Activated T-helper 1 cell treated with anti-CD3 and anti-CD28 coated beads, Interleukin-12 subunit alpha, Interleukin-12 subunit beta, Interleukin-2, Interleukin-4 antibody, amounts not matched to agents 30 ng/mL and 10 ng/mL and 1 ng/mL, durations not matched to agents 14 hours and 24 hours and 36 hours (primary cell): Measurements from ENCODE around the gene TTC32. TPM values are rescaled to one million over a fixed set of nuclear protein-coding genes. Genes with fewer than 3 reads are reported as not detected.
A peak's percentile ranks its signal among the peaks of the same experiment; 100 is the strongest.
"Not testable (repeated sequence)": the region's sequence is repeated elsewhere in the genome, so short reads cannot be mapped to it uniquely, and the experiment has no call there.

Experiments used
- DNase-seq: peaks from one replicate; pipeline ENCODE4 v3.0.0; 2021; ENCODE audit warnings: low spot score
- H3K27ac Mint-ChIP-seq: one replicate; pipeline ENCODE4 v1.8.0; 2021; ENCODE audit warnings: mild to moderate bottlenecking, mixed read lengths
- H3K27me3 Mint-ChIP-seq: one replicate; pipeline ENCODE4 v1.8.0; 2022; ENCODE audit warnings: mild to moderate bottlenecking, moderate library complexity, mixed read lengths; ENCODE audit not compliant: insufficient read depth
- H3K36me3 Mint-ChIP-seq: one replicate; pipeline ENCODE4 v1.8.0; 2021; ENCODE audit warnings: low read depth, mixed read lengths
- H3K4me1 Mint-ChIP-seq: one replicate; pipeline ENCODE4 v1.8.0; 2021; ENCODE audit warnings: low read depth, mixed read lengths
- H3K4me3 Mint-ChIP-seq: one replicate; pipeline ENCODE4 v1.8.0; 2021; ENCODE audit warnings: mild to moderate bottlenecking, moderate library complexity, mixed read lengths
- H3K9me3 Mint-ChIP-seq: one replicate; pipeline ENCODE4 v1.8.0; 2021; ENCODE audit warnings: mixed read lengths
- intact Hi-C: fragments of 100-400 bp; cut with micrococcal nuclease; formaldehyde crosslinking; loops from one replicate; pipeline ENCODE4 v1.15.1; 2024
- total RNA-seq: library from RNA; stranded (reverse); gene quantifications from 2 replicates; pipeline ENCODE4 v1.2.3, GENCODE V29; 2022

TTC32 gene
- 14.0 and 15.7 TPM in 2 replicates for total RNA-seq

DNA sequence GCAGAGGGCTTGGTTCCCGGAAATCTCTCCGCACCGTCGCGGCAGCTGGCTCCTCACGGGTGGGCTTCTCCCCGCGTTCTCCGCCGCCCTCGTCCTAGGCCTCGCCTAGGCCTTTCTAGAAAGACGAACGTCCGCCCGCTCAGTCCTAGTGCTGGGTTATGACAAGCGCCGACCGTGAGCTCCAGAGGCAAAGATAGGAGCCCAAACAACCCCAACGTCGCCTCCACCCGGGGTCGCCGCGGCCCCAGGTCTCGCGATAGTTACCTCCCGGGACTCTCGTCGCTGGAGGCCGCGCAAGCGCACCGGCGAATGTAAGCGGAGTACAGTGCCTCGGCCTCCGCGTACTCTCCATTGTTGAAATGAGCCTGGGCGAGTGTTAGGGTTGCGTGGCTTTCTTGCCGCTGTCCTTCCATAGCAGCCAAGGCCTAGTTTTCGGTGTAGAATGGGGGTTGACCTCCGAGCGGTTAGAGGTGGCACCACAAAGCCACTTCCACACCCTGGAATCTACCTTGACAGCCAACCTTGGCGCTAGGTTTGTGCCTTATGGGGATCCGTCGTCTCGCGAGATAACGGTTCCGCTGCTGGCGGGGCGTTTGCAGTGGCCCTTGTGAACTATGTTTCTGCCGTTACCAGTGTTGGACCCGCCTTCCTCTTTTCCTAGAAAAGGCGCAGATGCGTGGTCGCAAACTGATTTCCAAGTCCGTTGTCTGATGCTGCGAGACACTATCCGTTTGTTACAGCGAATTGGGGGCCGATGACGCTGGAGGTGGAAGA lies at the start of gene TTC32:
Gene TTC32 (minus strand): TSS at position 542 of the 774 bp plus-strand sequence. CDS start 129 bp downstream, at position 413.
- DNase-seq = peak; percentile 89
- H3K36me3 Mint-ChIP-seq = peaks cover 9% of the 10 kb centered on the region
- H3K27me3 Mint-ChIP-seq = peaks cover 9% of the 10 kb centered on the region
- H3K4me3 Mint-ChIP-seq = peak within 1 kb of the TSS; percentile 91
- H3K4me1 Mint-ChIP-seq = peaks cover 48% of the 10 kb centered on the region
- H3K9me3 Mint-ChIP-seq = peaks cover 5% of the 10 kb centered on the region
- peak within 1 kb of the TSS; percentile 94 for H3K27ac Mint-ChIP-seq
- intact Hi-C loops = loop anchor here (1.0 to 5.0 kb wide), 11 partner anchors 8 to 1341 kb away; partner anchors contain the start of genes LAPTM4A, LDAH, PUM2 and RDH14

DNA sequence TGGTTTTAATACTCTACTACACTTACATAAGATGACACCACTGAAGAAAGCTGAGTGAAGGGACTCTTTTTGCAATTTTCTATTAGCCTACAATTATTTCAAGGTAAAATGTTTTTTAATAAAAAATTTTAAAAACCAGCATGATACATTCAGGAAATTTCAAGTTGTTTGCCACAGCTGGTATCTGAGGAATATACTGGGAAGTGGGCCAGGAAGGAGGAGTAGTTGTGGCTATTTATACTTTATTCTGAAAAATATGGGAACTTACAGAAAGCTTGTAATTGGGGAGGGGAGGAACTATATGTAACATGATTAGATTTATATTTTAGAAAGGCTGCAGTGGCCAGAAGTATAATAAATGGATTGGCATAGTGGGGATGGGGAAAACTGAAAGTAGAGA lies 47.3 kb upstream of the TTC32 start:
- Mint-ChIP-seq H3K27me3 (no peaks in the 10 kb centered on the region), H3K4me1 (no peaks in the 10 kb centered on the region), H3K27ac (no peak overlapping the region), H3K36me3 (peaks cover 1% of the 10 kb centered on the region), H3K9me3 (no peaks in the 10 kb centered on the region), H3K4me3 (no peak overlapping the region)
- DNase-seq = no peak
- intact Hi-C loops = no loop called here

DNA sequence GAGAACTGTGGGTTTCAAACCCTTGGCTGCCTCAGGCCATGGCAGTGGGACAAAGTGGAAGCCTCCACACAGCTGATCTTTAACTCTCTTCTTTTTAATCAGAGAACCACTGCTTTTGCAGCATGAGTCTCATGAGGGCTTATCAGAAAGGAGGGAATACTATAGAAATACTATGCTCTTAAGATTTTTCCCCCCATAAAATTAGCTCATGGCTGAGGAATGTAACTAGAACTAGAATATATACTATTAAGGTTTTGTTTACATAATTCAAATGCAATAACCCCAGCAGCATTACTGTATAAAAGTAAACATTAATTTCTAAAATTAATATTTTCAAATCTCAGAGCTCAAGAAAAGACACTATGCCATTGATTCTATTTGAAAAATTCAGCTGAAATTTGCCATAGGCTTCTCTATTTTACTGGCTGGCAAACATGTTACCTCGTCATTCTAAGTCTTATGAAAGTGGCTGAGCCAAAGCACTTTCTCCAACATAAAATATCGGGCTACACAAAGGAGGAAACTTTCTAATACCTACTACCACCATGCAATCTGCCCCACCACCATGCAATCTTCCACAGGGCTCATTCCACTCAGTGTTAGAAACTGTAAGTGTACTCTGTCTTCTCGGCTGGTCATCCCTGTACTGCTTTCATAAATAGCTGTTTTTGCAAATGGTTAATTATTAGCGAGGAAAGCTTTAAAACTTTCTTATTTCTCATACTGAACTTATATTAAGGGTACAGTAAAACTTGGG lies 45.6 kb upstream of the TTC32 start:
- Mint-ChIP-seq H3K27ac (no peak overlapping the region), H3K36me3 (peaks cover 2% of the 10 kb centered on the region), H3K9me3 (no peaks in the 10 kb centered on the region), H3K4me3 (no peak overlapping the region), H3K27me3 (no peaks in the 10 kb centered on the region), H3K4me1 (no peaks in the 10 kb centered on the region)
- no peak for DNase-seq
- intact Hi-C loops = no loop called here

DNA sequence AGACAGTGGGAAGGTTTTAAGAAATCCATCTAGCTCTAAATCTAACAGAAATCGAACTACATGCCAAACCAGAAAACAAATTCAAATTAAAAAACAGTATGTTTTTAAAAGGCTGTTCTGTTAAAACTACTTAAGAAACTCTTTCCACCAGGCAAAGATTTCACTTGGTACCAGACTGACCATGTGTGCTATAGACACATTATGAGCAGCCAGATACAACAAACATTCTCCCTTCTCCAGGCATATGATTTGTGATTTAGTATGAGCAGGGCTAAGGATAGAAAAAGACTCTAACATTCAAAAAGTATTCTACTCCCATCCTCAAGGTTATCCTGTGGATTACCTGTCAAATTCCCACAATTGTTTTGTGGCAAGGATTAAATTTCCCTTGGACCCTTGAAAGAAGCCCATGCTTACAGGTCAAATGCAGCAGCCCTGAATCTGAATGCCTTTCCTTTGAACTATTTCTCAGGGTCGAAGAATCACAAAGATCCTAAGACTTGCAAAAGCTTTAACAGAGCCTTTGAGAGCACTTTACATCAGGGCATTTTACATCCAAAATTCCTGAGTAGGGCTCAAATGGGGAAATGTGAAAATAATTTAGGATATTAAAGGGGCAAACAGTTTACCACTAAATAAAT lies 42.5 kb upstream of the TTC32 start:
- Mint-ChIP-seq H3K9me3 (no peaks in the 10 kb centered on the region), H3K27me3 (no peaks in the 10 kb centered on the region), H3K4me1 (no peaks in the 10 kb centered on the region), H3K36me3 (peaks cover 8% of the 10 kb centered on the region), H3K4me3 (no peak overlapping the region), H3K27ac (no peak overlapping the region)
- DNase-seq = no peak
- intact Hi-C loops = no loop called here

DNA sequence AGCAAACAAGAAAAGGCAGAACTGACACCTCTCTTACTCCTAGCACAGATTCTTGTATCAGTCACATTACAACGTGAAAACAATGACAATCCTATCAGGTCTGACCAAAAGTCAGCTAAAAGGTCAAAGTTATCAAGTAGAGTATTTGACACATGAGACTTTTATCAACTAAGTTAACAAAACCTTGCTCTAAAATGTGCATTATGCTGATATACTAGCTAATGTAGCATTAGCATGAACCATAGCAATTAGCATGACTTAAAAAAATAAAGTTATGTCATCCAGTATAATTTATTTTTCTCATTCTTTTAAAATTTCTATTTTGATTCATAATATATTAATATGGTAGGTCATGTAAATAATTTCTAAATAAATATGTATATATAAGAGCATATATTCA lies 41.4 kb upstream of the TTC32 start:
- H3K27me3 Mint-ChIP-seq = no peaks in the 10 kb centered on the region
- H3K4me1 Mint-ChIP-seq = no peaks in the 10 kb centered on the region
- H3K36me3 Mint-ChIP-seq = peaks cover 8% of the 10 kb centered on the region
- H3K27ac Mint-ChIP-seq = no peak overlapping the region
- no peak for DNase-seq
- no peak overlapping the region for H3K4me3 Mint-ChIP-seq
- H3K9me3 Mint-ChIP-seq = no peaks in the 10 kb centered on the region
- intact Hi-C loops = no loop called here

DNA sequence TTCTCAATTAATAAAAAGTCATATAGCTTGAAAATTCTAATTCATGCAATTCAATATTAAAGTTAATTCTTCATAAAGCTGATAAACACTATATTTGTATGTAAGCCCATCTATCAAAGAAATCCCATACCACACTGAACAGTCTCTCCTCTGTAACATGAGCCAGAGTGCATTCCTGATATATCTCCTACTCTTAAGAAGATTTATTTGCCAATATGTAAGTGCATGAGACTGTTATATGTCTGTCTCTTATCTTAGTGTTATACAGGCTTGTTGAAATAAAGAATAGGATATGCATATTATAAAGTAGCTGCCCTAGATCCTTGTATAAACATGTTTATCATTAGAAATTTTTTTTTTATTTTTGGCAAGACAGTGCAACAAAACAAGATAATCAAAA lies 40.4 kb upstream of the TTC32 start:
- H3K27ac Mint-ChIP-seq = no peak overlapping the region
- no peaks in the 10 kb centered on the region for H3K4me1 Mint-ChIP-seq
- H3K4me3 Mint-ChIP-seq = no peak overlapping the region
- intact Hi-C loops = no loop called here
- H3K9me3 Mint-ChIP-seq = no peaks in the 10 kb centered on the region
- DNase-seq = no peak
- H3K27me3 Mint-ChIP-seq = no peaks in the 10 kb centered on the region
- H3K36me3 Mint-ChIP-seq = peaks cover 10% of the 10 kb centered on the region

DNA sequence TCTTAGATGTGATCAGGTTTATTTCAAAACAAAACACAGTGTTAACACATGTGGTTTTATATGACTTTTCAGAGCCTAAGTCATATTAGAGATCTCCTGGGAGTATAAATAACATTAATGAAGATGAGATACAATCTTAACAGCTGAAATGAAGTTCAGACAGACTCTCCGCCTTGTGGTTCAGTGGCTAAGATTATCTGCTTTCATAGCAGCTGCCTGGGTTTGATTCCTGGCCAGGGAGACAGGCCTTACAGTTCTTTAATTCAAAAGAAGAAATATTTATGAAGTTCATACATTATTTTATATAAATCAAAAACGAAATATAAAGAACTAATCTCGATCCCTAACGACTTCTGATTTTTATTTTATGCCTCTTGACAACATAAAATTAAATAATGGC lies 35.2 kb upstream of the TTC32 start:
- Mint-ChIP-seq H3K36me3 (peaks cover 10% of the 10 kb centered on the region), H3K27ac (no peak overlapping the region), H3K27me3 (no peaks in the 10 kb centered on the region), H3K9me3 (no peaks in the 10 kb centered on the region), H3K4me3 (no peak overlapping the region), H3K4me1 (no peaks in the 10 kb centered on the region)
- no peak for DNase-seq
- intact Hi-C loops = no loop called here

DNA sequence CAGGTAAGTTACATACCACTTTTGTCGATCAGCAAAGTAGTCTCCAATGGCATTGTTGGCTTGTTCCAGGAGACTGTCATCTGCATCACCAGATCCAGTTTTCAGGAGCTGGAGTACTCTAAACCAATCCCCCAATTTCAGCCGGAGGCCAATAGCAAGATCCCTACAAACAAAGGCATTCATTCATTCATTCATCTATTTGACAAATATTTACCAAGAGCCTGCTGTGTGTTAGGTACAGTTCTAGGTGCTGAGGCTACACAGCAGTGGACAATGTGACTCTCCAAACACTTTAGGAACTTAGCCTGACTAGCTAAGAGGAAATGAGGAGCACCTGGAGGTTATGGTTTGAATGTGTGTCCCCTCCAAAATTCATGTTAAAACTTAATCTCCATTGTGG lies 34.4 kb upstream of the TTC32 start:
- no peaks in the 10 kb centered on the region for H3K9me3 Mint-ChIP-seq
- no peak for DNase-seq
- H3K4me1 Mint-ChIP-seq = no peaks in the 10 kb centered on the region
- no peak overlapping the region for H3K4me3 Mint-ChIP-seq
- no peaks in the 10 kb centered on the region for H3K27me3 Mint-ChIP-seq
- intact Hi-C loops = no loop called here
- peaks cover 12% of the 10 kb centered on the region for H3K36me3 Mint-ChIP-seq
- no peak overlapping the region for H3K27ac Mint-ChIP-seq

DNA sequence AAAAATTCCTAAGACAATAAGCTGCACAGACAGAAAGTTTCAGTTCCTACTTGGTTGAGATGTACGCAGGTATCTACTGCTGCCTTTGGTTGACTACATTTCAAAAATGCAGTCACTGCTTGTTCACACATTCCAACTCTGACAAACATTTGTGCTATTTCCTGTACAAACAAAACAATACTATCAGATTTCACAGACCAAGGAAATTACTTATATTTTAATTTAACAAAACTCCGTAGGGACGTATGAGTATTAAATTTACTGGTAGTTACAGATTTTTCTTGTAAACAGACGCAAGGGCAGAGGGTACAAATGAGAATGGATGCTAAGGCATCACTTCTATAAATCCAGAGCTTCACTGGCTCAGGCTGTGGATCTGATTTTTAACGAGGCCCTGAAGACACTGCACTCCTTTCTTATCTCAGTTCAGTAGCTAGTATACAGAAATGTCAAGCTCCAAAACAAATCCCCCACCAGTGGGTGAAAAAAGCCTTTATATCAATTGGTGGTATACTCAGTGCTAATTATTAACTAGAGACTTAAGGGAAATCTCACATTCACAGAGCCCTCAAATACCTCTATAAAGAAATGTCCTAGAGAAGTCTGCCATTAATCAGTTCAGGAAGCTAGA lies 31.7 kb upstream of the TTC32 start:
- Mint-ChIP-seq H3K27ac (no peak overlapping the region), H3K9me3 (peaks cover 1% of the 10 kb centered on the region), H3K36me3 (peaks cover 20% of the 10 kb centered on the region), H3K4me1 (no peaks in the 10 kb centered on the region), H3K4me3 (no peak overlapping the region), H3K27me3 (no peaks in the 10 kb centered on the region)
- intact Hi-C loops = no loop called here
- DNase-seq = no peak

DNA sequence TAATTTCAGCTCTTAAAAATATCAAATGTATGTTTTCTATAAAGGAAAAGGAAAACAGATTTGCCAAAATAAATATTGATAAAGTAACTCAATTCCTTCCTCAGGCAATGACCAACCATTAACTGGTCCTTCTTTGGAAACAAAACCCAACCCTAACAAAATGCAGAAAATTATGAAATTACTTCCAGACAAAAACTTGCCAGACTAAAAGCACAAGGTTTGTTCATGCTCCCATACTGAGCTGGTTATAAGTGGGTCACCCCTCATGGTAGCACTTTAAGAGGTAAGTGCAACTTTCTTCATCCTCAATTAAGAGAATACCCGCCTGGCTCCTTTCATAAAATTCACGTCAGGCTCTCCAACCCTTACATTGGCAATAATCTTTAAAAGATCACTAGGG lies 31.1 kb upstream of the TTC32 start:
- H3K4me1 Mint-ChIP-seq = no peaks in the 10 kb centered on the region
- no peak overlapping the region for H3K27ac Mint-ChIP-seq
- peaks cover 22% of the 10 kb centered on the region for H3K36me3 Mint-ChIP-seq
- peaks cover 4% of the 10 kb centered on the region for H3K9me3 Mint-ChIP-seq
- intact Hi-C loops = no loop called here
- no peaks in the 10 kb centered on the region for H3K27me3 Mint-ChIP-seq
- DNase-seq = no peak
- no peak overlapping the region for H3K4me3 Mint-ChIP-seq

DNA sequence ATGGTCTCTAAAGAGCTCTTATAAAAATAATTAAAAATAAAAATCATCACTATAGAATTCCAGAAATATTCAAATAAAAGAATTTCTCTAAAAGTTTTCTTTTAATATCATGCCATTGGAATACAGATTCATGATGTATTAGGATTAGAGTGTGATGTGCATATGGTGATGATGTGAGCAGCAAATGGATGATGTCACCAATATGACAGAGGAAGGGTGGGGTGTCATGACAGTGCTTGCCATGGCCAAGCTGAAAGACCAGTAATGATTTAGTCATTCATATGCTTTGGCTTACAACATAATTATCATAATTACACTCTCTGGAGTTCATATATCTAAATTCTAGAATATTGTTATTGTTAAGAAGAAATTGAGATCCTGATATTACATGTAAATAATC lies 27.4 kb upstream of the TTC32 start:
- Mint-ChIP-seq H3K27ac (no peak overlapping the region), H3K27me3 (no peaks in the 10 kb centered on the region), H3K9me3 (peaks cover 23% of the 10 kb centered on the region), H3K4me3 (no peak overlapping the region), H3K4me1 (no peaks in the 10 kb centered on the region), H3K36me3 (peaks cover 32% of the 10 kb centered on the region)
- DNase-seq = no peak
- intact Hi-C loops = no loop called here

DNA sequence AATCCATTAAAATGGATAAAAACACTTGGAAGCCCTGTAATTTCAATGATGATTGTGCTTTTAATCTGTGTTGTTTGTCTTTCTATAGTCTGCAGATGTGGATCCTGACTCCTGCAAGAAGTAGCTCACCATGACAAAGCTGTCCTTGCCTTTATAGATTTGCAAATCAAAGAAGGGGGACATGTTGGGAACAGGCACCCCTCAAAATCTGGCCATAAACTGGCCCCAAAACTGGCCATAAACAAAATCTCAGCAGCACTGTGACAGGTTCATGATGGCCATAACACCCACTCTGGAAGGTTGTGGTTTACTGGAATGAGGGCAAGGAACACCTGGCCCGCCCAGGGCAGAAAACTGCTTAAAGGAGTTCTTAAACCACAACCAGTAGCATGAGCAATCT lies 26.0 kb upstream of the TTC32 start:
- H3K4me3 Mint-ChIP-seq, DNase-seq, intact Hi-C loops, H3K27ac Mint-ChIP-seq, H3K4me1 Mint-ChIP-seq, H3K27me3 Mint-ChIP-seq: not testable (repeated sequence)
- Mint-ChIP-seq H3K36me3 (peaks cover 29% of the 10 kb centered on the region), H3K9me3 (peaks cover 23% of the 10 kb centered on the region)

DNA sequence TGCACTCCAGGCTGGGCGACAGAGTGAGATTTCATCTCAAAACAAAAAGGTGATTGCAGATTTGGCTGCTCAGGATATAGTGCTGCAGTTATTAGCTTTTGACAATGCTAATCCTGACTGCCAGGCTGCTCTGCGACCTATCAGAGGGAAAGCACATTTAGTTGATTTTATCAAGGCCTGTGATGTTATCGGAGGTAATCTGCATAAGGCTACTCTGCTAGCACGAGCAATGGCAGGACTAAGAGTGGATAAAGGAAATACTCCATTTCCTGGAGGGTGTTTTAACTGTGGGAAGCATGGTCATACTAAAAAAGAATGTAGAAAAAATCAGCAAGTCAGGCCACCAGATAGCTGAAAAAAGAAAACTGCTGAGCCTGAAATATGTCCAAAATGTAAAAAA lies 22.7 kb upstream of the TTC32 start:
- DNase-seq = not testable (repeated sequence)

More for the DNA sequence above, 22.7 kb upstream of the TTC32 start:
- H3K4me3 Mint-ChIP-seq, H3K27me3 Mint-ChIP-seq, intact Hi-C loops, H3K4me1 Mint-ChIP-seq, H3K27ac Mint-ChIP-seq: not testable (repeated sequence)
- Mint-ChIP-seq H3K9me3 (peaks cover 23% of the 10 kb centered on the region), H3K36me3 (peaks cover 27% of the 10 kb centered on the region)
